ENCODE measurements around the gene GSS. TPM values are rescaled to one million over a fixed set of nuclear protein-coding genes. Genes with fewer than 3 reads are reported as not detected.

Gene GSS
- total RNA-seq, 1 experiment from 2014 or later, result 95.9 TPM

- Histone ChIP-seq H3F3A (ENCODE audit: low read length, unreplicated experiment) (no peaks in the 10 kb centered on the region), H3K79me2 (ENCODE audit: low read length) (no peaks in the 10 kb centered on the region), H3K4me1 (ENCODE audit: insufficient read depth, low read length) (peaks cover 5% of the 10 kb centered on the region), H3K9me2 (replicated peaks; ENCODE audit: low read length) (no peaks in the 10 kb centered on the region), H4K20me1 (ENCODE audit: low read length) (no peaks in the 10 kb centered on the region), H3K9me3 (ENCODE audit: low read length) (no peaks in the 10 kb centered on the region), H3K36me3 (ENCODE audit: low read depth, low read length) (no peaks in the 10 kb centered on the region), H3K27me3 (ENCODE audit: low read length) (no peaks in the 10 kb centered on the region), H3K27ac (ENCODE audit: low read length) (no peak overlapping the region), H3K4me2 (ENCODE audit: low read length) (no peak overlapping the region), H3K4me3 (ENCODE audit: low read length) (no peak overlapping the region), H3K9ac (ENCODE audit: low read length) (no peak overlapping the region), H2AFZ (ENCODE audit: low read length) (no peak overlapping the region)
- ChIA-PET CTCF (no interaction called here), POLR2A (ENCODE audit: unreplicated experiment) (no interaction called here)
- intact Hi-C loops (cut with micrococcal nuclease), result no loop called here
- no peak for TF ChIP-seq EZH2phosphoT487 (IDR thresholded peaks at IDR 0.05; ENCODE audit: borderline replicate concordance, low read length)
- TF ChIP-seq EZH2 (IDR thresholded peaks at IDR 0.05; ENCODE audit: low read length, unreplicated experiment), result no peak
- TF ChIP-seq CTCF (conservative IDR thresholded peaks at IDR 0.05; ENCODE audit: low read depth, low read length), result no peak
- ATAC-seq (no peak), DNase-seq (no peak)
- BruUV-seq (replicated peaks), result no TSS peak
These were observed 31.0 kb upstream of the GSS start for GRCh38 chr20:34986311-34987287.

- TF ChIP-seq CTCF (conservative IDR thresholded peaks at IDR 0.05; ENCODE audit: low read depth, low read length) (no peak), EZH2phosphoT487 (IDR thresholded peaks at IDR 0.05; ENCODE audit: borderline replicate concordance, low read length) (no peak), EZH2 (IDR thresholded peaks at IDR 0.05; ENCODE audit: low read length, unreplicated experiment) (no peak)
- DNase-seq, result no peak
- intact Hi-C loops (cut with micrococcal nuclease), result no loop called here
These were observed 30.1 kb upstream of the GSS start for GRCh38 chr20:34985461-34986310.

More at GRCh38 chr20:34985461-34986310, 30.1 kb upstream of the GSS start:
- Histone ChIP-seq H3K27me3 (ENCODE audit: low read length) (no peaks in the 10 kb centered on the region), H4K20me1 (ENCODE audit: low read length) (no peaks in the 10 kb centered on the region), H3K27ac (ENCODE audit: low read length) (no peak overlapping the region), H3K36me3 (ENCODE audit: low read depth, low read length) (no peaks in the 10 kb centered on the region), H3K79me2 (ENCODE audit: low read length) (no peaks in the 10 kb centered on the region), H3F3A (ENCODE audit: low read length, unreplicated experiment) (no peaks in the 10 kb centered on the region), H2AFZ (ENCODE audit: low read length) (no peak overlapping the region), H3K9me3 (ENCODE audit: low read length) (no peaks in the 10 kb centered on the region), H3K4me3 (ENCODE audit: low read length) (no peak overlapping the region), H3K4me1 (ENCODE audit: insufficient read depth, low read length) (peaks cover 5% of the 10 kb centered on the region), H3K9ac (ENCODE audit: low read length) (no peak overlapping the region), H3K9me2 (replicated peaks; ENCODE audit: low read length) (no peaks in the 10 kb centered on the region), H3K4me2 (ENCODE audit: low read length) (no peak overlapping the region)
- BruUV-seq (replicated peaks), result no TSS peak
- POLR2A ChIA-PET (ENCODE audit: unreplicated experiment), result interaction anchor here (0.6 kb wide), 1 partner anchor 9 kb away, joined by 4 read pairs; no protein-coding TSS in a partner anchor
- ATAC-seq, result peak; percentile 5; the same call in 1 of the 2 replicates
- CTCF ChIA-PET, result interaction anchor here (1.4 kb wide), 1 partner anchor 111 kb away, joined by 3 read pairs; no protein-coding TSS in a partner anchor
